Measurements from ENCODE around the gene BIRC7. TPM values are rescaled to one million over a fixed set of nuclear protein-coding genes. Genes with fewer than 3 reads are reported as not detected.

BIRC7 gene
- total RNA-seq, 1 experiment from 2014 or later = 0.17 TPM

DNA sequence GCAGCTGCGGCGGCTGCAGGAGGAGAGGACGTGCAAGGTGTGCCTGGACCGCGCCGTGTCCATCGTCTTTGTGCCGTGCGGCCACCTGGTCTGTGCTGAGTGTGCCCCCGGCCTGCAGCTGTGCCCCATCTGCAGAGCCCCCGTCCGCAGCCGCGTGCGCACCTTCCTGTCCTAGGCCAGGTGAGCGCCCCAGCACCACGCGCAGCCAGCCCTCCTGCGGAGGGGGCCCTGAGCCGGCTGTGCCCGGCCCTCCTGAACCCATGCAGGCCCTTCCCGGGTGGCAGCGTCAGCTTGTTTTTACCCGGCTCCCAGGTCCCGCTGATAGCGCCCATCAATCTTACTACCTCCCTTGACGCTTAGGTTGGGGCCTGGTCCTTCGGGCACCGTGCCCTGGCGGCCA, 3.7 kb downstream of the BIRC7 start:
- ChIA-PET CTCF (interaction anchor here (1.2 to 8.1 kb wide), 2 partner anchors 9 to 15 kb away, joined by 5 to 151 read pairs; no protein-coding TSS in a partner anchor), POLR2A (no interaction called here)
- TF ChIP-seq, protein P1, sequence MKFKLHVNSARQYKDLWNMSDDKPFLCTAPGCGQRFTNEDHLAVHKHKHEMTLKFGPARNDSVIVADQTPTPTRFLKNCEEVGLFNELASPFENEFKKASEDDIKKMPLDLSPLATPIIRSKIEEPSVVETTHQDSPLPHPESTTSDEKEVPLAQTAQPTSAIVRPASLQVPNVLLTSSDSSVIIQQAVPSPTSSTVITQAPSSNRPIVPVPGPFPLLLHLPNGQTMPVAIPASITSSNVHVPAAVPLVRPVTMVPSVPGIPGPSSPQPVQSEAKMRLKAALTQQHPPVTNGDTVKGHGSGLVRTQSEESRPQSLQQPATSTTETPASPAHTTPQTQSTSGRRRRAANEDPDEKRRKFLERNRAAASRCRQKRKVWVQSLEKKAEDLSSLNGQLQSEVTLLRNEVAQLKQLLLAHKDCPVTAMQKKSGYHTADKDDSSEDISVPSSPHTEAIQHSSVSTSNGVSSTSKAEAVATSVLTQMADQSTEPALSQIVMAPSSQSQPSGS (CRISPR knock-in tag; IDR thresholded peaks at IDR 0.05; ENCODE audit: borderline replicate concordance, low read depth) = no peak
- TF ChIP-seq HMGA2 (CRISPR knock-in tag; IDR thresholded peaks at IDR 0.05) (no peak), GABPB1 (CRISPR knock-in tag; IDR thresholded peaks at IDR 0.05) (no peak), MYBL2 (CRISPR knock-in tag; IDR thresholded peaks at IDR 0.05) (no peak), GRHL2 (CRISPR knock-in tag; IDR thresholded peaks at IDR 0.05; ENCODE audit: insufficient replicate concordance, severe bottlenecking) (no peak), IRF2 (CRISPR knock-in tag; IDR thresholded peaks at IDR 0.05; ENCODE audit: borderline replicate concordance, low read depth) (no peak), NFE2L1 (CRISPR knock-in tag; IDR thresholded peaks at IDR 0.05) (no peak), ZNF121 (CRISPR knock-in tag; IDR thresholded peaks at IDR 0.05) (no peak), TEAD1 (CRISPR knock-in tag; IDR thresholded peaks at IDR 0.05) (no peak), ZNF317 (CRISPR knock-in tag; IDR thresholded peaks at IDR 0.05; ENCODE audit: borderline replicate concordance, low read depth) (no peak), NR2C2 (CRISPR knock-in tag; IDR thresholded peaks at IDR 0.05) (no peak), OVOL2 (CRISPR knock-in tag; IDR thresholded peaks at IDR 0.05; ENCODE audit: borderline replicate concordance) (no peak)
- TF ChIP-seq, protein P2, sequence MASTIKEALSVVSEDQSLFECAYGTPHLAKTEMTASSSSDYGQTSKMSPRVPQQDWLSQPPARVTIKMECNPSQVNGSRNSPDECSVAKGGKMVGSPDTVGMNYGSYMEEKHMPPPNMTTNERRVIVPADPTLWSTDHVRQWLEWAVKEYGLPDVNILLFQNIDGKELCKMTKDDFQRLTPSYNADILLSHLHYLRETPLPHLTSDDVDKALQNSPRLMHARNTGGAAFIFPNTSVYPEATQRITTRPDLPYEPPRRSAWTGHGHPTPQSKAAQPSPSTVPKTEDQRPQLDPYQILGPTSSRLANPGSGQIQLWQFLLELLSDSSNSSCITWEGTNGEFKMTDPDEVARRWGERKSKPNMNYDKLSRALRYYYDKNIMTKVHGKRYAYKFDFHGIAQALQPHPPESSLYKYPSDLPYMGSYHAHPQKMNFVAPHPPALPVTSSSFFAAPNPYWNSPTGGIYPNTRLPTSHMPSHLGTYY (CRISPR knock-in tag; IDR thresholded peaks at IDR 0.05) = no peak
- TF ChIP-seq, protein P3, sequence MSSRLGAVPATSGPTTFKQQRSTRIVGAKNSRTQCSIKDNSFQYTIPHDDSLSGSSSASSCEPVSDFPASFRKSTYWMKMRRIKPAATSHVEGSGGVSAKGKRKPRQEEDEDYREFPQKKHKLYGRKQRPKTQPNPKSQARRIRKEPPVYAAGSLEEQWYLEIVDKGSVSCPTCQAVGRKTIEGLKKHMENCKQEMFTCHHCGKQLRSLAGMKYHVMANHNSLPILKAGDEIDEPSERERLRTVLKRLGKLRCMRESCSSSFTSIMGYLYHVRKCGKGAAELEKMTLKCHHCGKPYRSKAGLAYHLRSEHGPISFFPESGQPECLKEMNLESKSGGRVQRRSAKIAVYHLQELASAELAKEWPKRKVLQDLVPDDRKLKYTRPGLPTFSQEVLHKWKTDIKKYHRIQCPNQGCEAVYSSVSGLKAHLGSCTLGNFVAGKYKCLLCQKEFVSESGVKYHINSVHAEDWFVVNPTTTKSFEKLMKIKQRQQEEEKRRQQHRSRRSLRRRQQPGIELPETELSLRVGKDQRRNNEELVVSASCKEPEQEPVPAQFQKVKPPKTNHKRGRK (CRISPR knock-in tag; IDR thresholded peaks at IDR 0.05; ENCODE audit: borderline replicate concordance) = no peak
- TF ChIP-seq, protein P4, sequence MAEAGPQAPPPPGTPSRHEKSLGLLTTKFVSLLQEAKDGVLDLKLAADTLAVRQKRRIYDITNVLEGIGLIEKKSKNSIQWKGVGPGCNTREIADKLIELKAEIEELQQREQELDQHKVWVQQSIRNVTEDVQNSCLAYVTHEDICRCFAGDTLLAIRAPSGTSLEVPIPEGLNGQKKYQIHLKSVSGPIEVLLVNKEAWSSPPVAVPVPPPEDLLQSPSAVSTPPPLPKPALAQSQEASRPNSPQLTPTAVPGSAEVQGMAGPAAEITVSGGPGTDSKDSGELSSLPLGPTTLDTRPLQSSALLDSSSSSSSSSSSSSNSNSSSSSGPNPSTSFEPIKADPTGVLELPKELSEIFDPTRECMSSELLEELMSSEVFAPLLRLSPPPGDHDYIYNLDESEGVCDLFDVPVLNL (CRISPR knock-in tag; IDR thresholded peaks at IDR 0.05; ENCODE audit: borderline replicate concordance, low read depth) = no peak
- TF ChIP-seq, protein P5, sequence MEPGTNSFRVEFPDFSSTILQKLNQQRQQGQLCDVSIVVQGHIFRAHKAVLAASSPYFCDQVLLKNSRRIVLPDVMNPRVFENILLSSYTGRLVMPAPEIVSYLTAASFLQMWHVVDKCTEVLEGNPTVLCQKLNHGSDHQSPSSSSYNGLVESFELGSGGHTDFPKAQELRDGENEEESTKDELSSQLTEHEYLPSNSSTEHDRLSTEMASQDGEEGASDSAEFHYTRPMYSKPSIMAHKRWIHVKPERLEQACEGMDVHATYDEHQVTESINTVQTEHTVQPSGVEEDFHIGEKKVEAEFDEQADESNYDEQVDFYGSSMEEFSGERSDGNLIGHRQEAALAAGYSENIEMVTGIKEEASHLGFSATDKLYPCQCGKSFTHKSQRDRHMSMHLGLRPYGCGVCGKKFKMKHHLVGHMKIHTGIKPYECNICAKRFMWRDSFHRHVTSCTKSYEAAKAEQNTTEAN (CRISPR knock-in tag; IDR thresholded peaks at IDR 0.05) = no peak
- TF ChIP-seq, protein P6, sequence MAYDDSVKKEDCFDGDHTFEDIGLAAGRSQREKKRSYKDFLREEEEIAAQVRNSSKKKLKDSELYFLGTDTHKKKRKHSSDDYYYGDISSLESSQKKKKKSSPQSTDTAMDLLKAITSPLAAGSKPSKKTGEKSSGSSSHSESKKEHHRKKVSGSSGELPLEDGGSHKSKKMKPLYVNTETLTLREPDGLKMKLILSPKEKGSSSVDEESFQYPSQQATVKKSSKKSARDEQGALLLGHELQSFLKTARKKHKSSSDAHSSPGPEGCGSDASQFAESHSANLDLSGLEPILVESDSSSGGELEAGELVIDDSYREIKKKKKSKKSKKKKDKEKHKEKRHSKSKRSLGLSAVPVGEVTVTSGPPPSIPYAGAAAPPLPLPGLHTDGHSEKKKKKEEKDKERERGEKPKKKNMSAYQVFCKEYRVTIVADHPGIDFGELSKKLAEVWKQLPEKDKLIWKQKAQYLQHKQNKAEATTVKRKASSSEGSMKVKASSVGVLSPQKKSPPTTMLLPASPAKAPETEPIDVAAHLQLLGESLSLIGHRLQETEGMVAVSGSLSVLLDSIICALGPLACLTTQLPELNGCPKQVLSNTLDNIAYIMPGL (CRISPR knock-in tag; IDR thresholded peaks at IDR 0.05) = no peak
- TF ChIP-seq, protein P7, sequence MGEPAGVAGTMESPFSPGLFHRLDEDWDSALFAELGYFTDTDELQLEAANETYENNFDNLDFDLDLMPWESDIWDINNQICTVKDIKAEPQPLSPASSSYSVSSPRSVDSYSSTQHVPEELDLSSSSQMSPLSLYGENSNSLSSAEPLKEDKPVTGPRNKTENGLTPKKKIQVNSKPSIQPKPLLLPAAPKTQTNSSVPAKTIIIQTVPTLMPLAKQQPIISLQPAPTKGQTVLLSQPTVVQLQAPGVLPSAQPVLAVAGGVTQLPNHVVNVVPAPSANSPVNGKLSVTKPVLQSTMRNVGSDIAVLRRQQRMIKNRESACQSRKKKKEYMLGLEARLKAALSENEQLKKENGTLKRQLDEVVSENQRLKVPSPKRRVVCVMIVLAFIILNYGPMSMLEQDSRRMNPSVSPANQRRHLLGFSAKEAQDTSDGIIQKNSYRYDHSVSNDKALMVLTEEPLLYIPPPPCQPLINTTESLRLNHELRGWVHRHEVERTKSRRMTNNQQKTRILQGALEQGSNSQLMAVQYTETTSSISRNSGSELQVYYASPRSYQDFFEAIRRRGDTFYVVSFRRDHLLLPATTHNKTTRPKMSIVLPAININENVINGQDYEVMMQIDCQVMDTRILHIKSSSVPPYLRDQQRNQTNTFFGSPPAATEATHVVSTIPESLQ (CRISPR knock-in tag; IDR thresholded peaks at IDR 0.05) = no peak
- H3K4me3 Mint-ChIP-seq = no peak overlapping the region
- H3K27ac Mint-ChIP-seq = no peak overlapping the region
- H3K9me3 Mint-ChIP-seq = no peaks in the 10 kb centered on the region
- H3K4me1 Mint-ChIP-seq = peaks cover 8% of the 10 kb centered on the region; the same call in 1 of the 2 replicates
- no peaks in the 10 kb centered on the region for H3K27me3 Mint-ChIP-seq (ENCODE audit: low read depth)
- ATAC-seq (no peak), DNase-seq (ENCODE audit: low spot score) (no peak)
- H3K36me3 Mint-ChIP-seq = no peaks in the 10 kb centered on the region

All from WTC11 (cell line).